ENCODE results near the gene LRP10.

Gene LRP10

GRCh38 chr14:22866874-22867273 is 4.7 kb upstream of the LRP10 start:
- DNase-seq = no peak

- no peak for DNase-seq
These were observed 723 bp upstream of the LRP10 start for GRCh38 chr14:22870811-22871223.

DNA sequence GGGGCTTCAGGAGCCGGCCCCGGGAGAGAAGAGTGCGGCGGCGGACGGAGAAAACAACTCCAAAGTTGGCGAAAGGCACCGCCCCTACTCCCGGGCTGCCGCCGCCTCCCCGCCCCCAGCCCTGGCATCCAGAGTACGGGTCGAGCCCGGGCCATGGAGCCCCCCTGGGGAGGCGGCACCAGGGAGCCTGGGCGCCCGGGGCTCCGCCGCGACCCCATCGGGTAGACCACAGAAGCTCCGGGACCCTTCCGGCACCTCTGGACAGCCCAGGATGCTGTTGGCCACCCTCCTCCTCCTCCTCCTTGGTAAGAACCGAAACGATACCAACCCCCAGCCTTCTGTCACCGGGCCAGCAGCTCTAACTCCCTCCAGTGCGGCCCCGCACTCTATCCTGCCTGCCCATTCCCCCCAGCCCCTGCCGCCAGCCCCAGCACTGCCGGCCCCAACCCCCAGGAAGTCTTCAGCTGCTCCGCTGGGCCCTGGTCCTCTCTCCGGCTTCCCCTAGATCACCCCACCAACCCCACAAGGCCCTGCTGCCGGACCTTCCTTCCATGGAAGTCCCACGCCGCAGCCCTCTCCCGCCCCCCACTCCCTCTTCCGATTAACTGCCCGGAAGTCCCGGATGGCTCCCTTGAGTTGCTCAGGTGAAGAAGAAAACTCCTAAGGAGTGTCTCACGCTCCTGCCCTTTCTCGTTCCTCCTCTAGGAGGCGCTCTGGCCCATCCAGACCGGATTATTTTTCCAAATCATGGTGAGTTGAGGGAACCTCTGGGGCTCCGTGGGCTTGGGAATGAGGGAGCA is 693 bp downstream of the LRP10 start:
- DNase-seq = peak; percentile 69

GRCh38 chr14:22872833-22873520 is 1.4 kb downstream of the LRP10 start:
- no peak for DNase-seq

DNA sequence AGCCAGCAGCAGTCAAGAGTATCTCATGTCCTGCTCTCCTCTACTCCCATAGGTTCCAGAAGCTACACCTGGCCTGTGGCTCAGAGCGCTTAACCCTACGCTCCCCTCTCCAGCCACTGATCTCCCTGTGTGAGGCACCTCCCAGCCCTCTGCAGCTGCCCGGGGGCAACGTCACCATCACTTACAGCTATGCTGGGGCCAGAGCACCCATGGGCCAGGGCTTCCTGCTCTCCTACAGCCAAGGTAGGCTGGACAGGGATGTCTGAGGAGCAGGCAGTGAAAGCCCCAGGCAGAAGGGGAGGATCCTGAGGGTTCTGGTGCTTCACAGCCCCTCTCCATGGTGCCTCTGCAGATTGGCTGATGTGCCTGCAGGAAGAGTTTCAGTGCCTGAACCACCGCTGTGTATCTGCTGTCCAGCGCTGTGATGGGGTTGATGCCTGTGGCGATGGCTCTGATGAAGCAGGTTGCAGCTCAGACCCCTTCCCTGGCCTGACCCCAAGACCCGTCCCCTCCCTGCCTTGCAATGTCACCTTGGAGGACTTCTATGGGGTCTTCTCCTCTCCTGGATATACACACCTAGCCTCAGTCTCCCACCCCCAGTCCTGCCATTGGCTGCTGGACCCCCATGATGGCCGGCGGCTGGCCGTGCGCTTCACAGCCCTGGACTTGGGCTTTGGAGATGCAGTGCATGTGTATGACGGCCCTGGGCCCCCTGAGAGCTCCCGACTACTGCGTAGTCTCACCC is 3.6 kb downstream of the LRP10 start:
- DNase-seq = no peak

DNA sequence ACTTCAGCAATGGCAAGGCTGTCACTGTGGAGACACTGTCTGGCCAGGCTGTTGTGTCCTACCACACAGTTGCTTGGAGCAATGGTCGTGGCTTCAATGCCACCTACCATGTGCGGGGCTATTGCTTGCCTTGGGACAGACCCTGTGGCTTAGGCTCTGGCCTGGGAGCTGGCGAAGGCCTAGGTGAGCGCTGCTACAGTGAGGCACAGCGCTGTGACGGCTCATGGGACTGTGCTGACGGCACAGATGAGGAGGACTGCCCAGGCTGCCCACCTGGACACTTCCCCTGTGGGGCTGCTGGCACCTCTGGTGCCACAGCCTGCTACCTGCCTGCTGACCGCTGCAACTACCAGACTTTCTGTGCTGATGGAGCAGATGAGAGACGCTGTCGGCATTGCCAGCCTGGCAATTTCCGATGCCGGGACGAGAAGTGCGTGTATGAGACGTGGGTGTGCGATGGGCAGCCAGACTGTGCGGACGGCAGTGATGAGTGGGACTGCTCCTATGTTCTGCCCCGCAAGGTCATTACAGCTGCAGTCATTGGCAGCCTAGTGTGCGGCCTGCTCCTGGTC is 4.3 kb downstream of the LRP10 start:
- DNase-seq = no peak

GRCh38 chr14:22877000-22877501 is 5.5 kb downstream of the LRP10 start:
- no peak for DNase-seq

DNA sequence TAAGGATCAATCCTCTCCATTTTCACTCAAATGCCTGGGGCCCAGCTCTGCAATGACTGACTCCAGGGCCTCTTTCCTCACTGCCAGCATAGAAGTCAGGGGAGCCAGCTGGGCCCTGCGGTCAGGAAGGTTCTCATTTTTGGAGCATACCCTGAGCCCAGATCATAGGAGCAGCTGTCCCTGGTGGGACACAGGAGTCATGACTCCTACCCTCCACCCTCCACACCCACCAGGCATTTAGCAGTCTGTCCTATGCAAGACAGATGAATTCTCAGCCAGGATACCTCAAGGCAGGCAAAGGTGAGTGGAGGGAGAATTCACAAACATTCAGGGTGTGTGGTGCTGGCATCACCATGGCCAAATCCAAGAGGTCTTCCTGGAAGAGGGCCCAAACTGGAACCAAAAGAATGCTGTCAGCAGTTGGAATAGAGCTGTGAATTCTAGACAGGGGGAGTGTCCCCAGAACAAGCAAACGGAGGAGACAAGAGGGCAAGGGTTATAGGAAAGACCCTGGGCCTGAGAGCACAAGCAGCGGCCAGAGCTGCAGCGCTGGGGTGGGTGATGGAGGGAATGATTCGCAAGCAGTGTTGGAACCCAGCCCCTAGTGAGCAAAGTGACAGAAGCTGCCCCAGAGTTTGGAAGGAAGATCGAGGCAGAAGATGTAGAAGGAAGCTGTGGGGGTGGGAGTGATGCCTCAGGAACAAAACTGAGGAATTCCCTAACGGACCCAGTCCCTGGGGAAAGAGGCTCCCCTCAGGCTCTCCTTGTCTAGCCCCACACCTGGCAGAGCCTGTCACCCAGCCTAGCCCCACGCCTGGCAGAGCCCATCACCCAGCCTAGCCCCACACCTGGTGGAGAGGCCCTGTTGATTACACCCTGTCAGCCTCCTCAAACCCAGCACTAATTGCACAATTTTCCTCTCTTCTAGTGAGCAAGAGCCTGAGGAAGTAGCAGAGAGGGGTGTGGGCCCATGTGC is 7.0 kb downstream of the LRP10 start:
- DNase-seq = no peak

- DNase-seq = no peak
These were observed 10.5 kb downstream of the LRP10 start for GRCh38 chr14:22882064-22882463.

- DNase-seq = peak; percentile 56
These were observed 11.1 kb downstream of the LRP10 start for GRCh38 chr14:22882529-22883172.

- DNase-seq = peak; percentile 24
These were observed 11.8 kb downstream of the LRP10 start, which contains the start of gene REM2 for GRCh38 chr14:22883173-22883976. TSS of gene REM2 (plus strand) at chr14:22883222. CDS start at chr14:22883288, 66 bp downstream.

DNA sequence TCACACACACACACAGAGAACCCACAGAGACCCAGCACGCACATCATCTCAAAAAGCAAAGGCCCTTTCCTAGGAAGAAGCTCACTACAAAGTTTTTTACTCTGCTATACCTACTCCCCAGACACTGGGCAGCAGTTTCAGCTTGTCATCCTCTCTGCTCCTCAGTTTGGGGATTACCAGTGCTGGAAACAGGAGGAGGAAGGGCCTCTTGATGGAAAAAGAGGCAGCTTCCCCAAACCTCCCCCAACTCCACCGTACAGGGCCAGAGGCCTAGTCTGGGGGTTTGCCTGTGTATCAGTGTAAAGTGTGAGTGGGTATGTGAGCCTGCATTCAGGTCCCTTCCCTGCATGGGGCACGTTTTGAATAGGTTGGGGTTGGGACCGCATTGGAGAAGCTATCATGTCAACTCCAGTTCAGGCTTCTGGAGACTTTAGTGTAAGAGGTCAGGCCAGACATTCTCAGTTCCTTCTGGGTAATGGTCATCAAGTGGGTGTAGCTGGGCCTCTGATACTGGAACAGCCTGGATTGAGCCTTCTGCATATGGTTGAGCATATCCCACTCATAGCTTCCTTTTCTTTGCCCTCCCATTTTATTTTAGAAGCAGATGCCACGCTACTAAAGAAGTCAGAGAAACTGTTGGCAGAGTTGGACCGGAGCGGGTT is 12.7 kb downstream of the LRP10 start:
- DNase-seq = no peak

GRCh38 chr14:22884738-22885523 is 13.4 kb downstream of the LRP10 start:
- DNase-seq = no peak

DNA sequence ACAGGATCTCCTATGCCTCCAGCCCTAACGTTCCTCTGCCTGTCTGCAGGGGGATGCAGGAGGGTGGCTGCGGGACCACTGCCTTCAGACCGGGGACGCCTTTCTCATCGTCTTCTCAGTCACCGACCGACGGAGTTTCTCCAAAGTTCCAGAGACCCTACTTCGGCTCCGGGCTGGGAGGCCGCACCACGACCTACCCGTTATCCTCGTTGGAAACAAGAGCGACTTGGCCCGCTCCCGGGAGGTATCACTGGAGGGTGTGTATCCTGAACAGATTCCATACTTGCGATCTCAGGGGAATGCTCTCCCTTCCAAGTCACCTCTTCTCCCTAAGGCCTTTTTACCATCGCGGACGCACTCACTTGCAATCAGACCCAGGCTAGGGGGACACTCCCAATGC is 14.4 kb downstream of the LRP10 start:
- no peak for DNase-seq

DNA sequence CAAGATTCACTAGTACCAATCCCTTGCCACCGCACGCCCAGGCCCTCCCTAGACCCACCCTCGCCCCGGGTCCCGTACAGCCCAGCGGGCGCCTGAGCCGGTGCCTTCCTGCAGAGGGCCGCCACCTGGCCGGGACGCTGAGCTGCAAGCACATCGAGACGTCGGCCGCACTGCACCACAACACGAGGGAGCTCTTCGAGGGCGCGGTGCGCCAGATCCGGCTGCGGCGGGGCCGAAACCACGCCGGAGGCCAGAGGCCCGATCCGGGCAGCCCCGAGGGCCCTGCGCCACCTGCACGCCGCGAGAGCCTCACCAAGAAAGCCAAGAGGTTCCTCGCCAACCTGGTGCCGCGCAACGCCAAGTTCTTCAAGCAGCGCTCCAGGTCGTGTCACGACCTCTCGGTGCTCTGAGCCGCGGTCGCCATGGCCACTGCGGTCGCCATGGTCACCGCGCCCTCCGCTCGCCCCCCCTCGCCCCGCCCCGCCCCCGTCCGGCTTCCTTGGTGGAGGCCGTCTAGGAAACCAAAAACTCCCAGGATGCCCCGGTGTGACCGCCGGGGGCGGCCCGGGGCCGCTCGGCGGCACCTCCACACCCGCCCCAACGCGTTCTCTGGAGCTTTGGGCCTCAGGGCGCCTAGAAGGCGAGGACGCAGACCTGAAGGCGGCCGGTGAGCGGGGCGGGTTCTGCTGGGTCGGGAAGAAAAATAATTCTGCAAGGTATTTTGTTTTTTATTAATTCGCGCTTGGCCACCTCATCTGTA is 15.1 kb downstream of the LRP10 start:
- DNase-seq = peak; percentile 91

DNA sequence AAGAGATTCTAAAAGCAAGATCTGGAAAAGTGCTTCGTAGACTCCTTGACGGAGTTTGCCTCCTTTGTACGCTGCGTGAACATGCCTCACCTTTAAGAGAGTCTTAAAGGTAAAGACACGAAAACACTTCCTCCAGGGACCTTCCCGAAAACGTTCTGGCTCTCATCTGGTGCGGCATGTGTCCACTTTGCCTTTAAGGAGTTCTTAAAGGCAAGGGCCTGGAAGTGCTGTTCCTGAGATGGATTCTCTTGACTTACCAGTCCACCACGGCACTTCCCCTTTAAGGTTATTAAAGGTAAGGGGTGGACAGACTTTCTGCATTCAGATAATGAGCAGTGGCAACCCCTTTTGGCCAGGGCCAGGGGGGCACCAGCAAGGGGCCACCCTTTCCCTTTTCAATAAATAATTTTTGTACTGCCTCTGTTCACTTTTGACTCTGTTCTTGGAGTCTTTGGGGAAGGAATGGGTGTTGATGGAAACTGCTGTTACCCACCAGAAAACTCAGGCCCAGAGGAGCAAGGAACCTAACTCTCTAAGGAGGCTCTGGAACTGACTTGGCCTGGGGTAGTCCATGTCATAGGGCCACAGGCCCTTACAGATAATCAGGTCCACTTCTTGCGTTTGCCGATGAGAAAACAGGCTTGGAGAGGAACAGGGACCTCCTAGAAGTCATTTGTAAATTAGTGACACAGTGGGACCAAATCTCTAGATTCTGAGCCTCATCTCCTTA is 15.9 kb downstream of the LRP10 start:
- DNase-seq = peak; percentile 97

GRCh38 chr14:22887990-22888378 is 16.4 kb downstream of the LRP10 start:
- no peak for DNase-seq
